Adrenal gland (tissue), 5 donors: ENCODE data around the gene TNRC6B.

Source experiments
- POLR2A ChIP-seq, 2 donors: fragments of 450-650 bp; IDR thresholded peaks; one replicate each; pipeline ENCODE4 v1.6.1; 2017; ENCODE audit warnings: antibody characterized with exemption in 2 of 2, mild to moderate bottlenecking in 2 of 2, moderate library complexity in 1 of 2
- TF ChIP-seq, protein P1 (sequence below), 6 experiments: fragments of 450-650 bp in 4 of 6; fragments of 200-600 bp in 2 of 6; sonication (generic) in 1 of 6; IDR thresholded peaks; 1 replicate in 5 of 6; 2 replicates in 1 of 6; pipeline versions ENCODE4 v1.5.1 to v1.8.0; 2016 to 2021; ENCODE audit warnings: antibody characterized with exemption in 6 of 6, mild to moderate bottlenecking in 2 of 6, moderate library complexity in 1 of 6
- donor health status: DM: no; HTN: no; CAD: no.

DNA sequence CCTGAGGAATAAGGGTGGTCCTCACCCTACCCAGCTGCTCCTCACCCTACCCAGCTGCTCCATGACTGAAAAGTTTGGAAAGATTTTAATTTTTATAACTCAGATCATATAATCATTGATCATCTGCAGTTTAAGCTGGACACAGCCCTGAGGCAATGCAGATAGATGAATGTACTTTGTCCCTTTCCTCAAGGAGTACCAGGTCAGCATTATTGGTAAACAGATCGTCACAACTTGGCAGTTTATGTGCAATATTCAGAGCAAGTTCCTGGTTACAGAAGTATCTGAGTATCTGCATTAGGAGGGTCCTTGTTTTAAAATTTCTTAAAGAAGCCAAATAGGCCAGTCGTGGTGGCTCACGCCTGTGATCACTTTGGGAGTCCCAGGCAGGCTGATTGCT is 3.6 kb downstream of the TNRC6B start:
- TF ChIP-seq, protein P1, sequence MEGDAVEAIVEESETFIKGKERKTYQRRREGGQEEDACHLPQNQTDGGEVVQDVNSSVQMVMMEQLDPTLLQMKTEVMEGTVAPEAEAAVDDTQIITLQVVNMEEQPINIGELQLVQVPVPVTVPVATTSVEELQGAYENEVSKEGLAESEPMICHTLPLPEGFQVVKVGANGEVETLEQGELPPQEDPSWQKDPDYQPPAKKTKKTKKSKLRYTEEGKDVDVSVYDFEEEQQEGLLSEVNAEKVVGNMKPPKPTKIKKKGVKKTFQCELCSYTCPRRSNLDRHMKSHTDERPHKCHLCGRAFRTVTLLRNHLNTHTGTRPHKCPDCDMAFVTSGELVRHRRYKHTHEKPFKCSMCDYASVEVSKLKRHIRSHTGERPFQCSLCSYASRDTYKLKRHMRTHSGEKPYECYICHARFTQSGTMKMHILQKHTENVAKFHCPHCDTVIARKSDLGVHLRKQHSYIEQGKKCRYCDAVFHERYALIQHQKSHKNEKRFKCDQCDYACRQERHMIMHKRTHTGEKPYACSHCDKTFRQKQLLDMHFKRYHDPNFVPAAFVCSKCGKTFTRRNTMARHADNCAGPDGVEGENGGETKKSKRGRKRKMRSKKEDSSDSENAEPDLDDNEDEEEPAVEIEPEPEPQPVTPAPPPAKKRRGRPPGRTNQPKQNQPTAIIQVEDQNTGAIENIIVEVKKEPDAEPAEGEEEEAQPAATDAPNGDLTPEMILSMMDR (IDR thresholded peaks at IDR 0.05) = no peak
- TF ChIP-seq POLR2A (IDR thresholded peaks at IDR 0.05) = no peak
